Lung (tissue), 12 donors: Measurements from ENCODE around the gene MICU1. TPM values are rescaled to one million over a fixed set of nuclear protein-coding genes. Genes with fewer than 3 reads are reported as not detected.

ENCODE experiments used
- ATAC-seq: fragments of 200-7000 bp; cut with Tn5 transposase; one replicate; pipeline ENCODE4 v1.9.1; 2020; ENCODE audit warnings: moderate number of reproducible peaks; ENCODE audit not compliant: insufficient read depth, low FRiP score
- DNase-seq, 3 donors: peaks; one replicate each; pipeline ENCODE4 v3.0.0-alpha.2; 2013 to 2017
- H3K27ac ChIP-seq, 2 donors: one replicate each; pipeline ENCODE4 v1.5.1; 2013; ENCODE audit warnings: mild to moderate bottlenecking in 2 of 2, moderate library complexity in 2 of 2, control low read depth in 1 of 2, inconsistent platforms in 1 of 2, low read depth in 1 of 2, low read length in 1 of 2
- H3K27me3 ChIP-seq, 3 donors: one replicate each; pipeline ENCODE4 v1.5.1; 2013; ENCODE audit warnings: low read length in 2 of 3; ENCODE audit not compliant: control insufficient read depth in 3 of 3, insufficient read depth in 3 of 3
- H3K36me3 ChIP-seq, 4 donors: one replicate each; pipeline ENCODE4 v1.5.1; 2013; ENCODE audit warnings: low read length in 4 of 4, mild to moderate bottlenecking in 1 of 4, moderate library complexity in 1 of 4; ENCODE audit not compliant: control insufficient read depth in 4 of 4, insufficient read depth in 4 of 4
- H3K4me1 ChIP-seq, 5 donors: one replicate each; pipeline ENCODE4 v1.5.1; 2013; ENCODE audit warnings: low read length in 5 of 5, mild to moderate bottlenecking in 2 of 5, moderate library complexity in 1 of 5; ENCODE audit not compliant: control insufficient read depth in 5 of 5, insufficient read depth in 5 of 5
- H3K4me3 ChIP-seq: one replicate; pipeline ENCODE4 v1.5.1; 2013; ENCODE audit warnings: mild to moderate bottlenecking, control low read depth, moderate library complexity
- H3K9ac ChIP-seq, 2 donors: one replicate each; pipeline ENCODE4 v1.5.1; 2013; ENCODE audit warnings: low read length in 2 of 2, control low read depth in 1 of 2; ENCODE audit not compliant: insufficient read depth in 1 of 2
- H3K9me3 ChIP-seq, 4 donors: one replicate each; pipeline ENCODE4 v1.5.1; 2013; ENCODE audit warnings: low read length in 3 of 4, mild to moderate bottlenecking in 1 of 4, moderate library complexity in 1 of 4; ENCODE audit not compliant: control insufficient read depth in 4 of 4, insufficient read depth in 3 of 4
- WGBS, 2 donors: extraction: QIAGEN DNeasy Blood & Tissue Kit; methylation state at CpG; one replicate each; pipeline ENCODE4 v1.1.7; 2013; 5-methylcytosine and 5-hydroxymethylcytosine counted together
- polyA plus RNA-seq, 2 donors: library from polyadenylated mRNA; stranded (reverse); fragments of 200-250 nt; gene quantifications; one replicate each; pipeline ENCODE4 v1.2.1, GENCODE V29; 2013
- total RNA-seq, 2 donors: library from RNA; depleted of rRNA in 1 of 2; stranded (reverse); fragments of >200 nt in 1 of 2; gene quantifications; one replicate each; pipeline ENCODE4 v1.2.1, GENCODE V29; 2014 to 2021
- TF ChIP-seq, protein P1 (sequence below): IDR thresholded peaks from 2 replicates; pipeline ENCODE4 v1.5.1; 2012; ENCODE audit warnings: mild to moderate bottlenecking; ENCODE audit errors: control extremely low read depth, extremely low read depth
- donor health status: control.
- donor health status: control.
- donor health status: Bipolar disorder and iron deficiency.
- donor health status: healthy.
- donor health status: DM: yes; HTN: yes; CAD: no.

MICU1 gene
- total and polyA plus RNA-seq, 4 donors = 41.9 to 86.4 (median 43.2) TPM

DNA sequence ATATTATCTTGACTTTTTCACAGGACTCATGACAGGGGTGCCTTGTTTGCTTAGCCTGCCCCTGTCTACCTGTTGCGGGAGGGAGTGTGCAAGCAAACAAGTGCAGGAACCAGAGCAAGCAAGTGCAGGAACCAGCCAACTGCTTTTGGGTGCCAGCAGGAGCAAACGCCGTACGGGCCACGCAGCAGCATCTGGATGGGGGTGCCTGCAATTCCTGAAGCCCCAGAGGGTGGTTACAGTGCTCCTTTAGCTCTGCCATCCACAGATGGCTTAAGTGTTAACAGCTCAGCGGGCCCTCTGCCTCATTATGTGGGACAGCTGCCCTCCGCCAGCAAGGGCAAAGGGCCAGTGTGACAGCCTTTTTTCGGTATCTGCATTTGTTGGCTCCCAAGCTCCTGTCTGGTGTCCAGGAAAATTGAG, 83.5 kb downstream of the MICU1 start:
- DNase-seq = no peak

DNA sequence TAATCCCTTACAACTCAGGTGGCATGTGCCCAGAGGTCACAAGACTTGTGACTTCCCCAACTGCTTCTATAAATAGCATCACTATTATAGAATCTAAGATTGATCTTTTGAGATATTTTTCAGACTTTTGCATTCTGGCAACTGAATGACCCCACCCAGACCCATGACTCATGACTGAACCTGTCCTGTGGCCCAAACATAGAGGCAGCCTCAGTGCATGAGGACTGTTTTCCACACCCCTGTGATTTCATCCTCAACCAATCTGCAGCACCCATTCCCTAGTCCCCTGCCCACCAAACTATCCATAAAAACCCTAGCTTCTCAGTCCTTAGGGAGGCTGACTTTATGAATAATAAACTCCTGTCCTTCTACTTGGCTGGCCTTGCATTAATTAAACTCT, 84.5 kb downstream of the MICU1 start:
- DNase-seq = no peak
- no peak for ATAC-seq
- peaks cover 0 to 6% (median 4%) of the 10 kb centered on the region in 4 donors for H3K9me3 ChIP-seq
- peaks cover 0 to 13% (median 0%) of the 10 kb centered on the region in 5 donors for H3K4me1 ChIP-seq
- no peak overlapping the region for H3K9ac ChIP-seq
- no peaks in the 10 kb centered on the region for H3K27me3 ChIP-seq
- no peak overlapping the region for H3K27ac ChIP-seq
- no peak overlapping the region for H3K4me3 ChIP-seq
- peaks cover 0 to 19% (median 8%) of the 10 kb centered on the region in 4 donors for H3K36me3 ChIP-seq
- TF ChIP-seq, protein P1, sequence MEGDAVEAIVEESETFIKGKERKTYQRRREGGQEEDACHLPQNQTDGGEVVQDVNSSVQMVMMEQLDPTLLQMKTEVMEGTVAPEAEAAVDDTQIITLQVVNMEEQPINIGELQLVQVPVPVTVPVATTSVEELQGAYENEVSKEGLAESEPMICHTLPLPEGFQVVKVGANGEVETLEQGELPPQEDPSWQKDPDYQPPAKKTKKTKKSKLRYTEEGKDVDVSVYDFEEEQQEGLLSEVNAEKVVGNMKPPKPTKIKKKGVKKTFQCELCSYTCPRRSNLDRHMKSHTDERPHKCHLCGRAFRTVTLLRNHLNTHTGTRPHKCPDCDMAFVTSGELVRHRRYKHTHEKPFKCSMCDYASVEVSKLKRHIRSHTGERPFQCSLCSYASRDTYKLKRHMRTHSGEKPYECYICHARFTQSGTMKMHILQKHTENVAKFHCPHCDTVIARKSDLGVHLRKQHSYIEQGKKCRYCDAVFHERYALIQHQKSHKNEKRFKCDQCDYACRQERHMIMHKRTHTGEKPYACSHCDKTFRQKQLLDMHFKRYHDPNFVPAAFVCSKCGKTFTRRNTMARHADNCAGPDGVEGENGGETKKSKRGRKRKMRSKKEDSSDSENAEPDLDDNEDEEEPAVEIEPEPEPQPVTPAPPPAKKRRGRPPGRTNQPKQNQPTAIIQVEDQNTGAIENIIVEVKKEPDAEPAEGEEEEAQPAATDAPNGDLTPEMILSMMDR = no peak

More for the DNA sequence above, 83.5 kb downstream of the MICU1 start:
- 94 to 99% methylated on average over 8 of the region's 8 CpGs for WGBS, 2 donors
- H3K9ac ChIP-seq = no peak overlapping the region
- peaks cover 0 to 6% (median 4%) of the 10 kb centered on the region in 4 donors for H3K9me3 ChIP-seq
- TF ChIP-seq, protein P1 = no peak
- no peak for ATAC-seq
- no peak overlapping the region for H3K27ac ChIP-seq
- no peaks in the 10 kb centered on the region for H3K27me3 ChIP-seq
- peaks cover 0 to 13% (median 0%) of the 10 kb centered on the region in 5 donors for H3K4me1 ChIP-seq
- no peak overlapping the region for H3K4me3 ChIP-seq
- peaks cover 0 to 19% (median 8%) of the 10 kb centered on the region in 4 donors for H3K36me3 ChIP-seq

DNA sequence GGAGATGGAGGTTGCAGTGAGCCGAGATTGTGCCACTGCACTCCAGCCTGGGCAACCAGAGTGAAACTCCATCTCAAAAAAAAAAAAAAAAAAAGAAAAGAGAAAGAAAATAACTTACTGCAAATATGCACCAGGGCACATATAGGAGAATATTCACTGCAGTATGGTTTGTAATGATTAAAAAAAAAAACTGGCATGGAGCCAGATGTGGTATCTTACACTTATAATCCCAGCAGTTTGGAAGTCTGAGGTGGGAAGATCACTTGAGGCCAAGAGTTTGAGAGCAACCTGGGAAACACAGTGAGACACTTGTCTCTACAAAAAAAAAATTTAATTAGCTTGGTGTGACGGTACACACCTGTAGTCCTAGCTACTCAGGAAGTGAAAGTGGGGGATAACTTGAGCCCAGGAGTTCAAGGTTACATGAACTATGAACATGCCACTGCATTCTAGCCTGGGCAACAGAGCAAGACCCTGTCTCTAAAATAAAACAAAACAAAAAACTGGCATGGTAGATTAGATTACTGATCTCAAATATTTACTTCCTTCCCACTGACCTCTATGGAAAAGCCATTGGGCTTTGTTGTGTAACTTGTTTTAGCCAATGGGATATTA, 85.6 kb downstream of the MICU1 start:
- Histone ChIP-seq H3K27me3 (no peaks in the 10 kb centered on the region), H3K4me3 (no peak overlapping the region), H3K36me3 (peaks cover 0 to 19% (median 7%) of the 10 kb centered on the region in 4 donors), H3K27ac (no peak overlapping the region), H3K9me3 (peaks cover 0 to 6% (median 4%) of the 10 kb centered on the region in 4 donors), H3K9ac (no peak overlapping the region), H3K4me1 (peaks cover 0 to 10% (median 0%) of the 10 kb centered on the region in 5 donors)
- TF ChIP-seq, protein P1 = no peak
- no peak for ATAC-seq
- no peak for DNase-seq
- 85 to 97% methylated on average over 2 of the region's 2 CpGs for WGBS, 2 donors
